Keratinocyte (primary cell): Measurements from ENCODE around the gene FBXW9. TPM values are rescaled to one million over a fixed set of nuclear protein-coding genes. Genes with fewer than 3 reads are reported as not detected.

Experiments used
- DNase-seq: peaks from one replicate; pipeline ENCODE4 v3.0.0-alpha.2; 2011; ENCODE audit warnings: low read depth, missing footprints, low spot score
- FAIRE-seq: peaks from 2 replicates; lab custom pipeline; 2011; peaks lifted over from hg19 to GRCh38; lab: Jason Lieb, UNC
- H2AFZ ChIP-seq: 2 replicates; pipeline ENCODE4 v1.6.0; 2012; ENCODE audit warnings: low read length, control low read depth, inconsistent platforms; ENCODE audit not compliant: control insufficient read depth
- H3K27ac ChIP-seq: 2 replicates; pipeline ENCODE4 v1.5.1; 2011; ENCODE audit warnings: low read length; ENCODE audit not compliant: control insufficient read depth, insufficient read depth
- H3K27me3 ChIP-seq: 3 replicates; pipeline ENCODE4 v1.6.0; 2011; ENCODE audit warnings: low read length; ENCODE audit not compliant: control insufficient read depth, insufficient read depth; ENCODE audit errors: extremely low read depth
- H3K36me3 ChIP-seq, 2 experiments: 2 replicates in 1 of 2; 3 replicates in 1 of 2; pipeline ENCODE4 v1.5.1; 2011; ENCODE audit warnings: low read length in 2 of 2, mild to moderate bottlenecking in 1 of 2; ENCODE audit not compliant: control insufficient read depth in 2 of 2, insufficient read depth in 2 of 2; ENCODE audit errors: extremely low read depth in 1 of 2
- H3K4me1 ChIP-seq: 3 replicates; pipeline ENCODE4 v1.5.1; 2011; ENCODE audit warnings: low read length; ENCODE audit not compliant: control insufficient read depth, insufficient read depth; ENCODE audit errors: extremely low read depth
- H3K4me2 ChIP-seq: 3 replicates; pipeline ENCODE4 v1.6.0; 2011; ENCODE audit warnings: low read depth, low read length; ENCODE audit not compliant: control insufficient read depth, insufficient read depth; ENCODE audit errors: extremely low read depth
- H3K4me3 ChIP-seq, 3 experiments: fragments of 200-600 bp in 1 of 3; sonication (generic) in 1 of 3; 2 replicates in 2 of 3; 3 replicates in 1 of 3; pipeline ENCODE4 v1.5.1; 2011 to 2016; ENCODE audit warnings: low read length in 3 of 3, mild to moderate bottlenecking in 3 of 3, control low read depth in 2 of 3, inconsistent platforms in 1 of 3, low read depth in 1 of 3, mixed read lengths in 1 of 3, mixed run types in 1 of 3, moderate library complexity in 1 of 3; ENCODE audit not compliant: control insufficient read depth in 2 of 3, insufficient read depth in 2 of 3; ENCODE audit errors: extremely low read depth in 1 of 3
- H3K79me2 ChIP-seq: 2 replicates; pipeline ENCODE4 v1.6.0; 2012; ENCODE audit warnings: low read length; ENCODE audit not compliant: control insufficient read depth, insufficient read depth
- H3K9ac ChIP-seq: 3 replicates; pipeline ENCODE4 v1.6.0; 2011; ENCODE audit warnings: low read length; ENCODE audit not compliant: control insufficient read depth, insufficient read depth; ENCODE audit errors: extremely low read depth
- H3K9me1 ChIP-seq: 3 replicates; pipeline ENCODE4 v1.6.0; 2011; ENCODE audit warnings: low read length; ENCODE audit not compliant: control insufficient read depth, insufficient read depth; ENCODE audit errors: extremely low read depth
- H3K9me3 ChIP-seq: 2 replicates; pipeline ENCODE4 v1.5.1; 2012; ENCODE audit warnings: low read depth, low read length; ENCODE audit not compliant: control insufficient read depth
- H4K20me1 ChIP-seq: 3 replicates; pipeline ENCODE4 v1.6.0; 2011; ENCODE audit warnings: low read length; ENCODE audit not compliant: control insufficient read depth, insufficient read depth; ENCODE audit errors: extremely low read depth
- CTCF ChIP-seq, 3 experiments: IDR thresholded peaks in 1 of 3; conservative IDR thresholded peaks in 1 of 3; optimal IDR thresholded peaks in 1 of 3; 2 replicates in 2 of 3; 3 replicates in 1 of 3; pipeline versions ENCODE3 to v1.5.1; 2011; ENCODE audit warnings: low read length in 3 of 3, mild to moderate bottlenecking in 3 of 3, moderate library complexity in 2 of 3, control low read depth in 1 of 3, inconsistent platforms in 1 of 3; ENCODE audit not compliant: insufficient read depth in 2 of 3; ENCODE audit errors: extremely low read depth in 1 of 3
- EZH2 ChIP-seq: IDR thresholded peaks from one replicate; pipeline ENCODE4 v1.6.1; 2012; ENCODE audit warnings: inconsistent platforms, mild to moderate bottlenecking, low read length, moderate library complexity
- dilution Hi-C: fragments of 300-500 bp; cut with MboI; formaldehyde crosslinking; loops from one replicate; pipeline ENCODE4 v1.7.0; 2020; ENCODE audit warnings: low sequenced_read_pairs; ENCODE audit not compliant: extremely low pct_ligation_motif_present
- polyA plus RNA-seq, 5 experiments: library from polyadenylated mRNA; depleted of rRNA in 3 of 5; stranded (reverse) in 3 of 5; stranded (forward) in 1 of 5; unstranded in 1 of 5; fragments of >200 nt; gene quantifications; 1 replicate in 1 of 5; 2 replicates in 3 of 5; 3 replicates in 1 of 5; pipeline versions ENCODE4 v1.2.1 to v1.2.3, GENCODE V29; 2011 to 2012; ENCODE audit warnings: missing spikeins in 2 of 5, low read depth in 1 of 5, low replicate concordance in 1 of 5

The FBXW9 gene
- polyA plus RNA-seq, 1 donor (not counting 4 experiments of a cell fraction or from before 2014, with no cell fraction given) = 5.6 TPM

GRCh38 chr19:12720851-12721655, 24.6 kb upstream of the FBXW9 start:
- Histone ChIP-seq H3K36me3 (peaks cover 15 to 24% of the 10 kb centered on the region in 2 experiments), H3K27me3 (no peaks in the 10 kb centered on the region), H3K4me2 (peak overlapping the region; percentile 97), H3K27ac (peak overlapping the region; percentile 93), H3K4me3 (peak overlapping the region; percentile 77 to 92 (median 90)), H3K4me1 (peaks cover 18% of the 10 kb centered on the region), H3K9me3 (no peaks in the 10 kb centered on the region), H2AFZ (no peak overlapping the region), H3K79me2 (peaks cover 70% of the 10 kb centered on the region), H3K9ac (peak overlapping the region; percentile 90), H3K9me1 (no peaks in the 10 kb centered on the region), H4K20me1 (peaks cover 13% of the 10 kb centered on the region)
- dilution Hi-C loops = no loop called here
- no peak for DNase-seq
- no peak for FAIRE-seq
- TF ChIP-seq EZH2 (no peak), CTCF (optimal IDR thresholded peaks at IDR 0.05 in 1 of 3, IDR thresholded peaks at IDR 0.05 in 1 of 3, conservative IDR thresholded peaks at IDR 0.05 in 1 of 3; ENCODE audit: extremely low read depth in 1 of 3, insufficient read depth in 2 of 3, low read length in 3 of 3) (no peak)

- Histone ChIP-seq H3K27ac (no peak overlapping the region), H4K20me1 (peaks cover 13% of the 10 kb centered on the region), H3K4me1 (peaks cover 18% of the 10 kb centered on the region), H3K9me3 (no peaks in the 10 kb centered on the region), H3K4me2 (peak overlapping the region; percentile 97), H3K4me3 (peak overlapping the region in 2 of 3 experiments; percentile 77 to 92), H3K9ac (peak overlapping the region; percentile 90), H2AFZ (no peak overlapping the region), H3K27me3 (no peaks in the 10 kb centered on the region), H3K36me3 (peaks cover 20 to 32% of the 10 kb centered on the region in 2 experiments), H3K9me1 (no peaks in the 10 kb centered on the region), H3K79me2 (peaks cover 77% of the 10 kb centered on the region)
- no peak for TF ChIP-seq CTCF (optimal IDR thresholded peaks at IDR 0.05 in 1 of 3, IDR thresholded peaks at IDR 0.05 in 1 of 3, conservative IDR thresholded peaks at IDR 0.05 in 1 of 3; ENCODE audit: extremely low read depth in 1 of 3, insufficient read depth in 2 of 3, low read length in 3 of 3)
- no peak for TF ChIP-seq EZH2
- dilution Hi-C loops = no loop called here
- FAIRE-seq (no peak), DNase-seq (no peak)
These were observed 23.9 kb upstream of the FBXW9 start for GRCh38 chr19:12720296-12720695.
